Measurements from ENCODE around the gene FAM222B. TPM values are rescaled to one million over a fixed set of nuclear protein-coding genes. Genes with fewer than 3 reads are reported as not detected.
A peak's percentile ranks its signal among the peaks of the same experiment; 100 is the strongest.
"Not testable (repeated sequence)": the region's sequence is repeated elsewhere in the genome, so short reads cannot be mapped to it uniquely, and the experiment has no call there.

Gene FAM222B
- total RNA-seq, 1 donor = 15.1 TPM

DNA sequence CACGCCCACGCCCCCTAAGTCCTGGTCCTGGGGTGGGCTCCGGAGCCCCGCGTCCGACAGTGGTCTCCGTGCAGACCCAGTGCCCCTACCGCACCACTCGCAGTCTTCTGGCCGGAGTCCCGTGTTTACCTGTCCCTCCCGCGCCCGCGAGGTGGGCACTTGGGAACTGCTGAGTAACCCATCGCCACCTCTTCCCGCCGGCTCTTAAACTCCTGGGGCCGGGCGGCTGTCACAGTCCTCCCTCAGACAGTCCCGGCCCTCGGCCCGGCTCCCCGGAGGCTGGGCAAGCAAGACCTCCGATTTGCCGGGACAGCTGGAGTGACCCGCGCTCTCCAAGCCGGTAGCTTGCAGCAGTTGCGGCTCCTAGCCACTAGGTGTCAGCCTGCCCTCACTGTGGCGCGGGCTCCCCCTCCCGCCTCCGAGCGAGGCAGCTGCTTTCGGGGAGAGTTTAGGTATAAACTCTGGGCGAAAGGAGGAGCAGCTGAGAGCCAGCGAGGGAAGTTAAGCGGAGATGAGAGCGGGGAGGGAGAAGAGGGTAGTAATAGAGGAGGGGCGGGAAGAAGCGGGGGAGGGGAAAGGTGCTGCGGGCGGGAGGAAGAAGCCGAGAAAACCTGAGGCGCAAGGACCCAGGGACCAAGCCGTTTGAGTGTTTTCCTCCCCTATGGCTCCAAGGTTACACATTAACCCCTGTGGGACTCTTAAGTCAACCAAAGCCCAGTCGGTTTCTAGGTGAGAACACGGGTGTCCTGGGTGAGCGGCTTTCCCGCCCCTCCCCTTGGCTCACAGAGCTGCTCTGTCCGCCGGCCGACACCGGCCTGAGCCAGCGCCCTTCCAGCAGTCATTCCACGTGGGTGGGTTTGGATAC lies 115.7 kb downstream of the FAM222B start:
- Histone ChIP-seq H3K4me1 (ENCODE audit: insufficient read depth, low read length) (peaks cover 66% of the 10 kb centered on the region), H3K4me3 (ENCODE audit: low read length) (peak overlapping the region; percentile 44), H3K9me3 (ENCODE audit: low read depth, low read length) (no peaks in the 10 kb centered on the region), H3K27me3 (ENCODE audit: insufficient read depth, low read length) (no peaks in the 10 kb centered on the region)

DNA sequence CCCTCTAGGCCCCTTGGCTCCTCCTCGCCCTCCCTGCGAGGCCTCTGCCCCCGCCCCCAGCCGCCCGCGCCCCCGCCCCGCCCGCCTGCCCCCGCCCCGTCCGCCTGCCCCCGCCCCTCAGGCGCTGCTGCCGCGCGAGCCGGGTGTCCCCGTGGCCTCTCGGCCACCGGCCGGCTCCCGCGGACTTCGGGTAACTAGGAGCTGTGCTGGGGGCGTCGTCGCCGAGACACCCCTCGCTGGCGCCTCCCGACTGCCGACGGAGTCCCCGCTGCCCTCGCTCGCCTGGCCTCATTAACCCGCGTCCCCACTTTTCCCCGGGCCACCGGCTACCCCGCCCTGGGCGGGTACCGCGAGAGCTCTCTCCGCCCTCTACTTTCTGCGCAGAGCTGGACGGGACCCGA lies 116.4 kb downstream of the FAM222B start, which contains the start of gene TLCD1:
TSS of gene TLCD1 (minus strand) at position 8 of the 401 bp plus-strand sequence. CDS start 136 bp downstream, outside the sequence.
- peaks cover 72% of the 10 kb centered on the region for H3K4me1 ChIP-seq (ENCODE audit: insufficient read depth, low read length)
- H3K27me3 ChIP-seq (ENCODE audit: insufficient read depth, low read length) = no peaks in the 10 kb centered on the region
- H3K4me3 ChIP-seq (ENCODE audit: low read length) = peak within 1 kb of the TSS; percentile 44
- no peaks in the 10 kb centered on the region for H3K9me3 ChIP-seq (ENCODE audit: low read depth, low read length)

DNA sequence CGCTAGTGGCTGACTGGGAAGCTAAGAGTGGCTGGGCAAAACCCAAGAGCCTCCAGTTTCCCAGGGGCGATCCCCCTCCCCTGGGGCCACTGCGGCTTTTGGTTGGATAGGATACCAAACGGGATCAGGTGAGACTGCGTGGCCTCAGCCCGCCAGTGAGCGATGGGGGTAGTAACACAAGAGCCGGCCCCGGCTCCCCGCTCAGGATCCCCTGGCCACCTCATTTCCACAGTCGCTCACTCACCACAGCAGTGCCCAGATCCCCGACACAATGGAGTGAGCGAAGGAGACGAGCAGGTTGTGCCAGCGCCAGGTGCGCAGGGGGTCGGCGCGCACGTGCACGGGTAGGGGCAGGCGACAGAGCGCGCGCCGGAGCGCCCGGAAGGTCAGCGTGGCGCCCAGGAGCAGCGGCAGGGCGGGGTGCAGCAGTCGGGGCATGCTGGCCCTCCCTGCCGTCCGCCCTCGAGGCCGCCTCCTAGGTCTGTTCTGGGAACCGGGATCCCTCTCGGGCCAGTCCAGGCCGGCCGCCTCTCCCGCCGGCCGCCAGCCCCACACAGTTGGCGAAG lies 116.8 kb downstream of the FAM222B start:
- peaks cover 77% of the 10 kb centered on the region for H3K4me1 ChIP-seq (ENCODE audit: insufficient read depth, low read length)

DNA sequence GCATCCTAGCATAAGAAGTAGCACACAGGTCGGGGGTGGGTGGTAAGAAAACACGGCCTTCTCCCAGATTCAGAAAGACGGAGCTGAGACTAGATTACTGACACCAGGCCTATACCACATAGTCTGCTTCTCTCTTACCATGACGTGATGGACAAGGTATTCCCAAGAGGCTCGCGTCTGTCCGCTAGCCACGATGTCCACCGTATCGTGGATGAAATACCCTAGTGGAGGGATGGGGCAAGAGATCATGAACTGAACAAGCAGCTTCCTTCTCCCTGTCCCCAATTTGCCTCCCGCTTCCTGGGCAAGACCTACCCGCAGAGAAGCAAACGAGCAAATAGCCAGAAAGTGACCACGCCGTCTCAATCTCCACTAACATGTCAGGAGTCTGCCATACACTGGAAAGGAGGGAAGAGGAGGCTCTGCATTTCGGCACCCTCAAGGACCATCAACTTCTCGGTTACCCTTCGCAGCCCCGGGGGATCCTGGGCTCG lies 117.4 kb downstream of the FAM222B start:
- no peaks in the 10 kb centered on the region for H3K9me3 ChIP-seq (ENCODE audit: low read depth, low read length)
- peaks cover 82% of the 10 kb centered on the region for H3K4me1 ChIP-seq (ENCODE audit: insufficient read depth, low read length)
- no peak overlapping the region for H3K4me3 ChIP-seq (ENCODE audit: low read length)
- H3K27me3 ChIP-seq (ENCODE audit: insufficient read depth, low read length) = no peaks in the 10 kb centered on the region

More for the DNA sequence above, 116.8 kb downstream of the FAM222B start:
- Histone ChIP-seq H3K27me3 (ENCODE audit: insufficient read depth, low read length) (no peaks in the 10 kb centered on the region), H3K4me3 (ENCODE audit: low read length) (peak overlapping the region; percentile 28), H3K9me3 (ENCODE audit: low read depth, low read length) (no peaks in the 10 kb centered on the region)

DNA sequence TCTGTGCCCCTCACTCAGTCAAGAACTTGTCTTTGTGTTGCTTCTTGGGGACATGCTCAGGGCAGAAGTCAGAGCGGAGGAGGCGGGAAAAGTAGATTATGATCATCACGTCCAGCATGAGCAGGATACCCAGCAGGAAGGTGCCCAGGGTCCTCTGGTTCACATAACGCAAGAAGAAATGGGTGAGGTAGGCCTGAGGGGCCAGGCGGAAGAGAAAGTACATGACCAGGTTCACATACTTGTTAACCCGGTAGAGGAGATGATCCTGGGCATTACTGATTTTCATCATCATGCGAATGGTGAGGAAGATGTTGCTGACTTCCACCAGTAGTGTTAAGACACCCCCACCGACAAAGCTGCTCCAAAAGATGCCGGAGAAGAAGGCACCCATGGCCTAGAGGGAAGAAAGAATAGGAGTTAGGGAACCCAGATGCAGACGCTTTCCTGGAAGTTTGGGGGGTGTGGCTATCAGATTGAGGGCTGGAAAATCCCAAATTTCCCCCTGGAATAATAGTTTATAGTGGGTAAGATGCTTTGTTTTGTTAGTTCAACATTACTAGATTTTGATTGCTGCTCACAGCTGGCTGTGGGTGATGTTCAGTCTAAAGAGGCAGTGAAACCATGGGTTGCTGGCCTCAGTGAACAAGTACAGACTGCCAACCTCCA lies 118.0 kb downstream of the FAM222B start:
- Histone ChIP-seq H3K9me3 (ENCODE audit: low read depth, low read length) (no peaks in the 10 kb centered on the region), H3K27me3 (ENCODE audit: insufficient read depth, low read length) (no peaks in the 10 kb centered on the region), H3K4me3 (ENCODE audit: low read length) (no peak overlapping the region), H3K4me1 (ENCODE audit: insufficient read depth, low read length) (peaks cover 79% of the 10 kb centered on the region)

DNA sequence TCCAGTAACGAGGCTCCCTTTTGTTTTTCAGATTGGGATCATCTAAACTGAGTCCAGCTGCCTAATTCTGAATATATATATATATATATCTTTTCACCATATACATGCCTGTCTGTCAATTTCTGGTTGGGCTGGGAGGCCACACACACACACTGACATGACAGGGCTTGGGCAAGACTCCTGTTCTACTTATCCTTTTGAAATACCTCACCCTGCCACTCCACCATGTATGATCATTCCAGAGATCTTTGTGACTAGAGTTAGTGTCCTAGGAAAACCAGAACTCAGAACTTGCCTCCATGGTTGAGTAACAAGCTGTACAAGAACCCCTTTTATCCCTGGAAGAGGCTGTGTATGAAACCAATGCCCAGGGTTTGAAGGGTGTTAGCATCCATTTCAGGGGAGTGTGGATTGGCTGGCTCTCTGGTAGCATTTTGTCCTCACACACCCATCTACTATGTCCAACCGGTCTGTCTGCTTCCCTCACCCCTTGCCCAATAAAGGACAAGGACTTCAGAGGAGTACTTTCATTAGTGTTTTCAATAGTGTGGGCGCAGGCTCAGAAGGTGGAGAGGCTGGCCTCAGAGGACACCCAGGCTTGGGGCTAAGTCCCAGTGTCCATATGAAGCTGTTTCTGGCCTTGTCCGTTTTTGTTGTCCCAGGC lies 118.6 kb downstream of the FAM222B start:
- H3K4me1 ChIP-seq (ENCODE audit: insufficient read depth, low read length) = peaks cover 76% of the 10 kb centered on the region
- H3K27me3 ChIP-seq (ENCODE audit: insufficient read depth, low read length); H3K9me3 ChIP-seq (ENCODE audit: low read depth, low read length); H3K4me3 ChIP-seq (ENCODE audit: low read length): not testable (repeated sequence)

DNA sequence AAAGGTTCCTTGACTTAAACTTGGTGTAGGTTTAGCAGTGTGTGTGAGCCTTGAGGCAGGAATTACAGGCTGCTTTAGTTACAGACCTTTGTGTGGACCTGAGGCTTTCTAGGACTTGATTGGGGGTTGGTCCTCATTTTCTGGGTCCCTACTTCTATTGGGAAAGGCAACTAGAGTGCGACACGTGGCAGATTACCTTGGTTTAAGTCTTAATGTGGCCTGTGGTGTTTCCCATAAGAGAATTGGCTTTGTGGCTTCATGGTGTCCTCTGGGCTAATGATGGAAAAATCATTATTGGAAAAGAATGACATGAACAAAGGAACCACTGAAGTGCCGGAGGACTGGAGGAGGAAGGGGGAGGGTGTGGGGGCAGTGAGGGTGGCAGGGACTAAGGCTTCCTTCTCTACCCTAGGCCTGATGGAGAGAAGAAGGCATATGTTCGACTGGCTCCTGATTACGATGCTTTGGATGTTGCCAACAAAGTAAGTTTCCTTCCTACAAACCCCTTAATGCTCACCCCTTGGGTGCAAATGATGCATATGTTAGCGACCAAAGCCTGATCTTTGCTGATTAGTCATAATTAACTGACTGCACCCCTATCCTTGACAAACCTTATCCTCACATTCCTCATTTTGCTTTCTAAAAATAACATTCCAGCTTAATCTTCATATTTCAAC lies 119.3 kb downstream of the FAM222B start:
- Histone ChIP-seq H3K27me3 (ENCODE audit: insufficient read depth, low read length) (no peaks in the 10 kb centered on the region), H3K4me3 (ENCODE audit: low read length) (no peak overlapping the region), H3K9me3 (ENCODE audit: low read depth, low read length) (no peaks in the 10 kb centered on the region), H3K4me1 (ENCODE audit: insufficient read depth, low read length) (peaks cover 79% of the 10 kb centered on the region)

DNA sequence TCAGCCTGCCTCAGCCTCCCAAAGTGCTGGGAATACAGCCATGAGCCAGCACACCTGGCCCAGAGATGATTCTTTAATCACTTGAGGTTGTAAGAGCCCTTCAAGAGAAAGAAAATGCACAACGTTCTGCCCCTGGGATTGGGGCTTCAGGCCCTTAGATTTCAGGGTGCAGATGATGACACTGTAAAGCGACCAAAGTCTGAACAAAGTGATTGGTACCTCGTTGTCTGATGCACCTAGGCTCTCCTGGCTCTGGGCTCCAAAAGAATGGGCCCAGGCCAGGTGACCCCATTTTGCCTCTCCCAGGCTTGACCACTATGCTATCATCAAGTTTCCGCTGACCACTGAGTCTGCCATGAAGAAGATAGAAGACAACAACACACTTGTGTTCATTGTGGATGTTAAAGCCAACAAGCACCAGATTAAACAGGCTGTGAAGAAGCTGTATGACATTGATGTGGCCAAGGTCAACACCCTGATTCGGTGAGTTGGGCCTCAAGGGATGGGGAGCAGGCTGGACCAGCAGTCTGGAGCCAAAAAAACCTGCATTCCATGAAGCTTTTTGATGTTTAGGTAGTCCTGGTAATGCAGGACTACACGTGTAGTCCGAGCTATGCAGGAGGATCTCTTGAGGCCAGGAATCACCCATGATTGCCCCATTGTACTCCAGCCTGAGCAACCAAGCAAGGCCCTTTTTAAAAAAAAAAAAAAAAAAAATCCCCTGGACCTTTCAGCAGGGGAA lies 120.0 kb downstream of the FAM222B start:
- no peaks in the 10 kb centered on the region for H3K27me3 ChIP-seq (ENCODE audit: insufficient read depth, low read length)
- peaks cover 77% of the 10 kb centered on the region for H3K4me1 ChIP-seq (ENCODE audit: insufficient read depth, low read length)
- H3K4me3 ChIP-seq (ENCODE audit: low read length) = no peak overlapping the region
- no peaks in the 10 kb centered on the region for H3K9me3 ChIP-seq (ENCODE audit: low read depth, low read length)

DNA sequence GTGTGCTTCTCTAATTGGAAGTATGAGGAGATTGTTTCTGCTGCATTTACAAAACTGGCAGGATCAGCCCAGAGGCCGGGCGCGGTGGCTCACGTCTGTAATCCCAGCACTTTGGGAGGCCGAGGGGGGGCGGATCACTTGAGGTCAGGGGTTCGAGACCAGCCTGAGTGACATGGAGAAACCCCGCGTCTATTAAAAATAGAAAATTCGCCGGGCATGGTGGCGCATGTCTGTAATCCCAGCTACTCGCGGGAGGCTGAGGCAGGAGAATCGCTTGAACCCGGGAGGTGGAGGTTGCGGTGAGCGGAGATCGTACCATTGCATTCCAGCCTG lies 121.6 kb downstream of the FAM222B start:
- not testable (repeated sequence) for H3K9me3 ChIP-seq (ENCODE audit: low read depth, low read length); H3K27me3 ChIP-seq (ENCODE audit: insufficient read depth, low read length)
- Histone ChIP-seq H3K4me1 (ENCODE audit: insufficient read depth, low read length) (peaks cover 79% of the 10 kb centered on the region), H3K4me3 (ENCODE audit: low read length) (peak overlapping the region; percentile 65)

DNA sequence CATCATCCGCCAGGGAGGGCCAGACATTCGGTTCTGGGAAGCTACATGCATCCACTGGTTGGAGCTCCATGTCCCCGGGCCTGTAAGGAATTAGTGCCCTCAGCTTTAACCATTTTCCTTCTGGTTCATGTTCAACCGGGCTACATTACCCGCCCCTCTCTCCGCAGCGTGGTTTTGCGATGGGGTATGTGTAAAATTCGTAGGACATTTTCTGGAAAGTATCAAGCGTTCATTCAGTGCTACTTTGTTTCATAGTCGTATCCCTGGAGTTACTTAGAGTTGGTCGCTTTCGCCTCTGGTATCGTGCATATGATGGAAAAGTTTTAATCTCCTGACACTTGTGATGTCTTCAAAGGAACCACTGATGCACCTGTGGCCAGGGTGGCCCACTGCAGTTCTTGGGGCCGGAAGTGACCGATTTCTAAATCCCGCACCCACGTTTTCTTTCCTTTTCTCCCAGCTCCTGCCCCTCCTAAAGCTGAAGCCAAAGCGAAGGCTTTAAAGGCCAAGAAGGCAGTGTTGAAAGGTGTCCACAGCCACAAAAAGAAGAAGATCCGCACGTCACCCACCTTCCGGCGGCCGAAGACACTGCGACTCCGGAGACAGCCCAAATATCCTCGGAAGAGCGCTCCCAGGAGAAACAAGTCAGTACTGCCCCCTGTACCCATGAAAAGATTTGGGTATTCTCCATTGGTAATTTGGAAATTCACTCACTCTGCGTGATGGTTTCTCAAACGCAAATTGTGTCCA lies 122.2 kb downstream of the FAM222B start:
- Histone ChIP-seq H3K4me3 (ENCODE audit: low read length) (peak overlapping the region; percentile 65), H3K4me1 (ENCODE audit: insufficient read depth, low read length) (peaks cover 74% of the 10 kb centered on the region), H3K27me3 (ENCODE audit: insufficient read depth, low read length) (peaks cover 2% of the 10 kb centered on the region)

DNA sequence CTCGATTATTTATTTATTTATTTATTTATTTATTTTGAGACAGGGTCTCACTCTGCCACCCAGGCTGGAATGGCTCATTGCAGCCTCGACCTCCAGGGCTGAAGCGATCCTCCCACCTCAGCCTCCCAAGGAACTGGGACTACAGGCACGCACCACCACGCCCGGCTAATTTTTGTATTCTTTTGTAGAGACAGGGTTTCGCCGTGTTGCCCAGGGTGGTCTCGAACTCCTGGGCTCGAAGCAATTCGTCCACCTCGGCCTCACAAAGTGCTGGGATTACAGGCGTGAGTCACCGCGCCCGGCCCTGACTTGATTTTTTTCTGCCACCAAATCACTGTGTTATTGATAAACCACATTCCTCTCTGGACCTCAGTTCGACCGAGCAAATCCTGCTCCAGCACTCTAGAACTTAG lies 123.6 kb downstream of the FAM222B start:
- peak overlapping the region; percentile 65 for H3K4me3 ChIP-seq (ENCODE audit: low read length)
- peaks cover 62% of the 10 kb centered on the region for H3K4me1 ChIP-seq (ENCODE audit: insufficient read depth, low read length)
- peaks cover 2% of the 10 kb centered on the region for H3K27me3 ChIP-seq (ENCODE audit: insufficient read depth, low read length)
- H3K9me3 ChIP-seq (ENCODE audit: low read depth, low read length) = no peaks in the 10 kb centered on the region

More for the DNA sequence above, 122.2 kb downstream of the FAM222B start:
- no peaks in the 10 kb centered on the region for H3K9me3 ChIP-seq (ENCODE audit: low read depth, low read length)

DNA sequence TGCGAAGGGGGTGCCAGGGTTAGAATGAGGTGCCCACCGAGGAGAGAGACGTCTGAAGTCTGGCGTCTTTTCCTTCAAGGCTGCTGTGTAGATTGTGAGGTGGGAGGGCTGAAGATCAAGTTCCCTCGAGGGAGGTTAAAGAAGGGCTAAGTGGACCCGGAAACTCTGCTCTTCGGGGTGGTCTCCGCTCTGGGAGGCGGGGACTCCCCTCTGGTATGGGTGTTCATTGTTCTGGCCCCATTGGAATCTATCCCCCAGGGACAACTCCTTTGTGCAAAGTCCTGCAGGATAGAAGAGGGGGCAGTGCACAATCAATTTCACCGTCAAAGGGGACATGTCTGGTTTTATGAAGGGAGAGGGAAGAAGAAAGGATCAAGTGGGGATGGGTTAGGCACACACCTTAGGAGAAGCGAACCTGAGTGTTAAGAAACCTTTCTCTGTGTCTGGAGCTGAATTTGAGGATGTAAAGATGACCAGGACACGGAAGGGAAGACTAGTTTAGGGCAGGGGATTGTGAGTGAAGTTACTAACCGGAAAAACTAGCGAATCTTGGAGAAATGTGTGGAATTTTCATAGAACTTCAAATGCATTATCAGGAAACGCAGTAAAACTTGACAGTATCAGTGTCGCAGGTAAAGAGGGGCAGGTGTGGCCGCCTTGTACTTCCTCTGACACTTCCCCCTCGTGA lies 124.1 kb downstream of the FAM222B start:
- Histone ChIP-seq H3K9me3 (ENCODE audit: low read depth, low read length) (no peaks in the 10 kb centered on the region), H3K27me3 (ENCODE audit: insufficient read depth, low read length) (peaks cover 2% of the 10 kb centered on the region), H3K4me1 (ENCODE audit: insufficient read depth, low read length) (peaks cover 62% of the 10 kb centered on the region), H3K4me3 (ENCODE audit: low read length) (no peak overlapping the region)
